MM.1S (cell line): ENCODE measurements around the gene PEX14.

Source experiments
- EZH2phosphoT487 ChIP-seq: fragments of 300-600 bp; sonication (generic); IDR thresholded peaks from 2 replicates; pipeline ENCODE4 v1.6.1; 2018; ENCODE audit warnings: antibody characterized with exemption, low read length
- TF ChIP-seq, protein P1 (sequence below): fragments of 300-600 bp; sonication (generic); IDR thresholded peaks from 2 replicates; pipeline ENCODE4 v1.5.1; 2016; ENCODE audit warnings: antibody characterized with exemption, low read length, mixed read lengths

DNA sequence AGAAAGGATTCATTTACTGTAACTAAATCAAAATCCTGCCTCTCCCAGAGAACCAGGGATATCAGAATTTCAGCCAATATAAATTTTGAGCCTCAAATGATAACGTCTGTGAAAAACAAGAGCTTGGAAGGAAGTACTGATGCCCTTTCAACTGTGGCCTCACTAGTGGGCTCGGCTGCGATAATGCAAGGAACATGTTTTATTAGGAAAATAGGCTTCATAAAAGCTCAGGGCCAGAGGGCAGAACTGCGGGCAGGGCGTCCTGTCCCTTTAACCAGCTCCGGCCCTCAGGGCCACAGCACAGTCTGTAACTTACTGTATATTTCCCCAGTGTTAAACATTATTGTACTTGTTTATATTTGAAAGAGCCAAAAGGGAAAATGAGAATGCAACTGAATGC is 122.0 kb downstream of the PEX14 start:
- TF ChIP-seq, protein P1, sequence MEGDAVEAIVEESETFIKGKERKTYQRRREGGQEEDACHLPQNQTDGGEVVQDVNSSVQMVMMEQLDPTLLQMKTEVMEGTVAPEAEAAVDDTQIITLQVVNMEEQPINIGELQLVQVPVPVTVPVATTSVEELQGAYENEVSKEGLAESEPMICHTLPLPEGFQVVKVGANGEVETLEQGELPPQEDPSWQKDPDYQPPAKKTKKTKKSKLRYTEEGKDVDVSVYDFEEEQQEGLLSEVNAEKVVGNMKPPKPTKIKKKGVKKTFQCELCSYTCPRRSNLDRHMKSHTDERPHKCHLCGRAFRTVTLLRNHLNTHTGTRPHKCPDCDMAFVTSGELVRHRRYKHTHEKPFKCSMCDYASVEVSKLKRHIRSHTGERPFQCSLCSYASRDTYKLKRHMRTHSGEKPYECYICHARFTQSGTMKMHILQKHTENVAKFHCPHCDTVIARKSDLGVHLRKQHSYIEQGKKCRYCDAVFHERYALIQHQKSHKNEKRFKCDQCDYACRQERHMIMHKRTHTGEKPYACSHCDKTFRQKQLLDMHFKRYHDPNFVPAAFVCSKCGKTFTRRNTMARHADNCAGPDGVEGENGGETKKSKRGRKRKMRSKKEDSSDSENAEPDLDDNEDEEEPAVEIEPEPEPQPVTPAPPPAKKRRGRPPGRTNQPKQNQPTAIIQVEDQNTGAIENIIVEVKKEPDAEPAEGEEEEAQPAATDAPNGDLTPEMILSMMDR: no peak
- TF ChIP-seq EZH2phosphoT487: no peak
